HCT116 (cell line): Measurements from ENCODE around the gene HECW1.

Experiments used
- ELF1 ChIP-seq: IDR thresholded peaks from 2 replicates; pipeline ENCODE4 v1.6.1; 2012; ENCODE audit warnings: low read depth, borderline replicate concordance
- TF ChIP-seq, protein P1 (sequence below): IDR thresholded peaks from 2 replicates; pipeline ENCODE4 v1.6.1; 2011; ENCODE audit warnings: mild to moderate bottlenecking, low read length, moderate library complexity; ENCODE audit not compliant: insufficient replicate concordance; ENCODE audit errors: extremely low read depth

- TF ChIP-seq, protein P1, sequence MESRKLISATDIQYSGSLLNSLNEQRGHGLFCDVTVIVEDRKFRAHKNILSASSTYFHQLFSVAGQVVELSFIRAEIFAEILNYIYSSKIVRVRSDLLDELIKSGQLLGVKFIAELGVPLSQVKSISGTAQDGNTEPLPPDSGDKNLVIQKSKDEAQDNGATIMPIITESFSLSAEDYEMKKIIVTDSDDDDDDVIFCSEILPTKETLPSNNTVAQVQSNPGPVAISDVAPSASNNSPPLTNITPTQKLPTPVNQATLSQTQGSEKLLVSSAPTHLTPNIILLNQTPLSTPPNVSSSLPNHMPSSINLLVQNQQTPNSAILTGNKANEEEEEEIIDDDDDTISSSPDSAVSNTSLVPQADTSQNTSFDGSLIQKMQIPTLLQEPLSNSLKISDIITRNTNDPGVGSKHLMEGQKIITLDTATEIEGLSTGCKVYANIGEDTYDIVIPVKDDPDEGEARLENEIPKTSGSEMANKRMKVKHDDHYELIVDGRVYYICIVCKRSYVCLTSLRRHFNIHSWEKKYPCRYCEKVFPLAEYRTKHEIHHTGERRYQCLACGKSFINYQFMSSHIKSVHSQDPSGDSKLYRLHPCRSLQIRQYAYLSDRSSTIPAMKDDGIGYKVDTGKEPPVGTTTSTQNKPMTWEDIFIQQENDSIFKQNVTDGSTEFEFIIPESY: no peak
- TF ChIP-seq ELF1: no peak
Observed at GRCh38 chr7:43296306-43296705, 183.9 kb downstream of the HECW1 start.
